ENCODE data around the gene PIGN.
"Not testable (repeated sequence)": the region's sequence is repeated elsewhere in the genome, so short reads cannot be mapped to it uniquely, and the experiment has no call there.

Gene PIGN

DNA sequence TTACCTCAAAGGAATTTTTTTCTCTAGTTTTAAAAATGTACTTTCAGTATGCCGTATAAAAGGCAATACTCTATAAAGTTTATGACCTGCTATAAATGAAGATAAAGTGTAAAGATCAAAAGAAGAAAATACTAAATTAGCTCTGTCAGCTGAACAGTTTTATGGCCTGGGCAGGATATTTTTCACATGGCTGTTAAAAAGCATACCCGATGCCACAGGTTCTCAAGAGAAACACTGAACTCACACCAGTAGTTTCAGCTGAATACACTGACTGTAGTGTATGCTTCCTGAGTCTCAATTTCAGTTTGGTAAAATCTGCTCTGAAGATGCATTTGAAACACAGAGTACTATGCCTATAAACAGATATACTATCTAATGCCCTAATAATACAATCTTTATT lies 126.0 kb downstream of the PIGN start:
- DNase-seq (ENCODE audit: insufficient read length, low spot score) (no peak), FAIRE-seq (no peak)
- TF ChIP-seq PAX5 (IDR thresholded peaks at IDR 0.05; ENCODE audit: insufficient read depth, low read length, severe bottlenecking), result no peak
- TF ChIP-seq POU2F2 (IDR thresholded peaks at IDR 0.05; ENCODE audit: low read depth, low read length), result no peak
- no peak for TF ChIP-seq POLR2AphosphoS5 (IDR thresholded peaks at IDR 0.05; ENCODE audit: low read depth, low read length)
- no peak for TF ChIP-seq TAF1 (IDR thresholded peaks at IDR 0.05; ENCODE audit: low read depth, low read length)
- no peak for TF ChIP-seq SPI1 (IDR thresholded peaks at IDR 0.05; ENCODE audit: low read depth, low read length)
- no peak for TF ChIP-seq POLR2A (IDR thresholded peaks at IDR 0.05; ENCODE audit: low read depth, low read length)

DNA sequence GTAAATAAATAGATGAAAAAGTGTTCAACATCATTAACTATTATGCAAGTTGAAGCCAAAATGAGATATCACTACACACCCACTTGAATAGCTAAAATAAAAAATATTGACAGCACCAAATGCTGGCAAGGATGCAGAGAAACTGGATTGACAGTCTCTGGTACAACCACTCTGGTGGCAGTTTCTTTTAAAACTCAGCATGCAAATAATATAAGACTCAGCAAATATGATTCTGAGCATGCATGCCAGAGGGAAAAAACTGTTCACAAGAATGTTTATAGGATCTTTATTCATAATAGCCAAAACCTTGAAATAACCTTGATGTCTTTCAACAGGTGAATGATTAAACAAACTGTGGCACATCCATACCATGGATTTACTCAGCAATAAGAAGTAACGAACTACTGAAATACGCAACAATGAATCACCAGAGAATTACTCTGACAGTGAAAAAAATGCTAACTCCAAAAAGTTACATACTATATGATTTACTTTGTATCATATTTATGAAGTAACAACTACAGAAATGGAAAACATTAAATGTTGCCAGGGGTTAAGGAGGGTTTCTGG lies 131.8 kb downstream of the PIGN start:
- TF ChIP-seq PAX5 (IDR thresholded peaks at IDR 0.05; ENCODE audit: insufficient read depth, low read length, severe bottlenecking) (no peak), POLR2AphosphoS5 (IDR thresholded peaks at IDR 0.05; ENCODE audit: low read depth, low read length) (no peak), POU2F2 (IDR thresholded peaks at IDR 0.05; ENCODE audit: low read depth, low read length) (no peak), POLR2A (IDR thresholded peaks at IDR 0.05; ENCODE audit: low read depth, low read length) (no peak), TAF1 (IDR thresholded peaks at IDR 0.05; ENCODE audit: low read depth, low read length) (no peak), SPI1 (IDR thresholded peaks at IDR 0.05; ENCODE audit: low read depth, low read length) (no peak)
- FAIRE-seq (no peak), DNase-seq (ENCODE audit: insufficient read length, low spot score) (no peak)

DNA sequence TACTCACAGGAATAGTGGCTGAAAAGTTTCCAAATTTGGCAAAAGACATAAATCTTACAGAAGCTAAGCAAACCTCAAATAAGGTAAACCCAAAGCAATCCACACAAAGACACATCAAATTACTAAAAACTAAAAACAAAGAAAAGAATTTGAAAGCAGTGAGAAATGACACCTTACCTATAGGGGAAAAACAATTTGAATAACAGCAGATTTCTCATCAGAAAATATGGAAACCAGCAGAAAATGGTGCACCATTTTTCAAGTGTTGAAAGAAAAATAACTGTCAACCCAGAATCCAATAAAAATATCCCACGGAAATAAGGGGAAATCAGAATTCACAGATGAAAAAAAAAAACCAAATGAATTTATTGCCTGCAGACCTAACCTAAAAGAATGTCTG lies 138.6 kb downstream of the PIGN start:
- DNase-seq (ENCODE audit: insufficient read length, low spot score), result no peak
- TF ChIP-seq SPI1 (IDR thresholded peaks at IDR 0.05; ENCODE audit: low read depth, low read length) (no peak), POU2F2 (IDR thresholded peaks at IDR 0.05; ENCODE audit: low read depth, low read length) (no peak), POLR2A (IDR thresholded peaks at IDR 0.05; ENCODE audit: low read depth, low read length) (no peak), TAF1 (IDR thresholded peaks at IDR 0.05; ENCODE audit: low read depth, low read length) (no peak)
- FAIRE-seq, result no peak

DNA sequence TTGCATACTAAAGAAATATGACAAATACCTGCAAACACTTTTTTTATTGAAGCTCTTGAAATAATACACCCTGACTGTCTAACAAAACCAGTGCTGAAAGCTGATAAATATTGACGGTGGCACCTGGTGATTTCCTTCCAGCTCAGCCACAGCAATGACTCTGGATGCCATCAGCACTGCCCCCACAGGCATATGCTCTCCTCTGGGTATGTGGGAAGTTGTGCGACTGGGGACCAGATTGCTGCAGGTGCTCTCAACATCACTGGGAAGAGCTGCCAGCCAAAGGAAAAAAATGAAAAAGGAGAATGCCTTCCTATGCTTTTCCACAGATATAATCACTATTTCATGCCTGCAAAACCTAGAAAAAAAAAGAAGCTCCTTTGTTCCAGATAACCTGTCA lies 141.5 kb downstream of the PIGN start:
- no peak for FAIRE-seq
- no peak for TF ChIP-seq POU2F2 (IDR thresholded peaks at IDR 0.05; ENCODE audit: low read depth, low read length)
- TF ChIP-seq TAF1 (IDR thresholded peaks at IDR 0.05; ENCODE audit: low read depth, low read length), result no peak
- TF ChIP-seq POLR2AphosphoS5 (IDR thresholded peaks at IDR 0.05; ENCODE audit: low read depth, low read length), result no peak
- DNase-seq (ENCODE audit: insufficient read length, low spot score), result no peak

DNA sequence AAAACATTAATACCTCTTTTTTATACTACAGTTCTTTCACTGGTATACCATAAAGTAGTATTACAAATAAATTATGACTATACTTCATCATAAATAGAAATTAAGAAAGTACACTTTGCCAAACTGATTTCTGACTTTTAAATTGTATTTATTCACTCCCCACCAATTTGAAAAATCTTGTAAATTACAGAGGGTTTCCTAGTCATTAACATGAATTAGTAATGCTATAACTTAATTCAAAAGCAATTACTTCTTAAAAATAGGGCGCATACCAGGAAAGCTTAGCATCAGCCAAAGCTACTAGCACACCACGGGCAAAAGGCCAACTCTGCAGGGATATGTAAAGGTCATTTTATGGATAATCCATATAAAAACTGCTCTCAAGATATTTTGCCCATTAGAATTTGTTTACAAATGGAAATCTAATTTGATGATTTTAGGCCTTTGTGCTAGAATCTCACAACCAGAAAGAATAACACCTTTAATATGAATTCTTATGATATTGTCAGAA lies 142.3 kb downstream of the PIGN start:
- no peak for TF ChIP-seq POU2F2 (IDR thresholded peaks at IDR 0.05; ENCODE audit: low read depth, low read length)
- no peak for TF ChIP-seq POLR2AphosphoS5 (IDR thresholded peaks at IDR 0.05; ENCODE audit: low read depth, low read length)
- no peak for TF ChIP-seq POLR2A (IDR thresholded peaks at IDR 0.05; ENCODE audit: low read depth, low read length)
- TF ChIP-seq SPI1 (IDR thresholded peaks at IDR 0.05; ENCODE audit: low read depth, low read length), result no peak
- no peak for TF ChIP-seq TAF1 (IDR thresholded peaks at IDR 0.05; ENCODE audit: low read depth, low read length)
- TF ChIP-seq PAX5 (IDR thresholded peaks at IDR 0.05; ENCODE audit: insufficient read depth, low read length, severe bottlenecking), result no peak
- no peak for FAIRE-seq
- no peak for DNase-seq (ENCODE audit: insufficient read length, low spot score)

DNA sequence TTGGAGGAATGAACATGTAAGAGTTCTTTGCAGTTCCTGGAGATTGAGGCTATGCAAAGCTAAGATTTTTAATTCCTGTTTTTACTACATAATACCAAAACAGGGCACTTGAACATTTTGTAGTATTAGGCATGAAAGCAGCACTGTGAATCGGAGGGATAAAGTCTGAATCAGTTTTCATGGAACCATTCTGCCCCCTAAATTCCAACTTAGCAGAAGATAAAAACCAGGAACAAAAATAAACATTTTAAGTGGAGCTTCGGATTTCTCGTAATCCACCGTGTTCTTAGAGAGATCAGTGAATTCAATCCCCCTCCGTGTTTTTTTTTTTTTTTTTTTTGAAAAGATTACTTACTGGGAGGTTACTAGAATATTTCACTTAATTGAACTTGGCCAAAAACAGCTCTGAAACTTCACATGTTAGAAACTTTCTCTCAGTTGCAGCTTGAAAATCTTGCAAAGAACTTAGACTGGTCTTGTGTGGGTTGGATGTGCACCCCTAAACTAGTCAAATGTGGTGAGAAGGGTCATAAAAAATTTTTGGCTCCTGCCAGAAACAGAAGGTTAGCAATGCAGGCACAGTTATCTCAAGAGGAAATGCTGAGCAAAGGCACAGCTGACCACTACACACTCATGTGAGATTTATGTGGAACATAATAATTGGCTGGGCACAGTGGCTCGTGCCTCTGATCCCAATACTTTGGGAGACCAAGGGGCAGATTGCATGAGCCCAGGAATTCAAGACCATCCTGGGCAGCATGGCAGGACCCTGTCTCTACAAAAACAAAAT lies 148.7 kb downstream of the PIGN start:
- FAIRE-seq, result no peak
- DNase-seq (ENCODE audit: insufficient read length, low spot score), result no peak
- TF ChIP-seq PAX5 (IDR thresholded peaks at IDR 0.05; ENCODE audit: insufficient read depth, low read length, severe bottlenecking) (no peak), TAF1 (IDR thresholded peaks at IDR 0.05; ENCODE audit: low read depth, low read length) (no peak), POU2F2 (IDR thresholded peaks at IDR 0.05; ENCODE audit: low read depth, low read length) (no peak), SPI1 (IDR thresholded peaks at IDR 0.05; ENCODE audit: low read depth, low read length) (no peak), POLR2A (IDR thresholded peaks at IDR 0.05; ENCODE audit: low read depth, low read length) (no peak), POLR2AphosphoS5 (IDR thresholded peaks at IDR 0.05; ENCODE audit: low read depth, low read length) (no peak)

DNA sequence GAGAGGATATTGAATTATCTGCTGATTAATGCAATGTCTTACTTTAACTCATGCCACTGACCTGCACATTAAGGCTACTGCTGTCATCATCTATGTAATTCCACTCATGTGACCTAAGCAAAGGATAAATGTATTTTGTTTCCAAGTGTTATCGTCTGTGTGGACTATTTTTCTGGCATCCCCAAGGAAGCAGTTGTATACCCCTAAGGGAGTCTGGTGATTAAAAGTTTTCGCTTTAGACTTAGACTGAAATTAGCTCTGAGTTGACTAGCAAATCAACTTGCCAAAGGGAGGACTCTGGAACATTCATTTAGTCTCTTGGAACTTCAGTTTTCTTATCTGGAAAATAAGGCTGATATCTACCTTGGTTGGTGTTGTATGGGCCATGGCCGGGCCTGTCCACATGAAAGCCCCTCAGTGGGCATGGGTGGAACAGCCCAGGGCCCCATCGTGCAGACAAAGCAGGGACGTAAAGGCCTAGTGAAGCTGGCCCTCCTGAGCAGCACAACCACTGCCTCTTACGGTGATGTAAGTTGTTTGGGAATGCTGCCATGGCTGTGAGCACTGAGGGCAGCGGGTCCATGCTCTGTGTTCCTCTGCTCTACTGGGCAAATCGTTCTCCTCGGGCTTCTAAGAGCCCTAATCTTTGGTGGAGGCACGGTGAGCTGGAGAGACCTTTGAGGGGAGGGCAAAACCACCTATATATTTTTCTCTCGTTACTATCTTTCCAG lies 149.7 kb downstream of the PIGN start:
- FAIRE-seq, result no peak
- TF ChIP-seq POLR2A (IDR thresholded peaks at IDR 0.05; ENCODE audit: low read depth, low read length) (no peak), POLR2AphosphoS5 (IDR thresholded peaks at IDR 0.05; ENCODE audit: low read depth, low read length) (no peak), SPI1 (IDR thresholded peaks at IDR 0.05; ENCODE audit: low read depth, low read length) (no peak)

DNA sequence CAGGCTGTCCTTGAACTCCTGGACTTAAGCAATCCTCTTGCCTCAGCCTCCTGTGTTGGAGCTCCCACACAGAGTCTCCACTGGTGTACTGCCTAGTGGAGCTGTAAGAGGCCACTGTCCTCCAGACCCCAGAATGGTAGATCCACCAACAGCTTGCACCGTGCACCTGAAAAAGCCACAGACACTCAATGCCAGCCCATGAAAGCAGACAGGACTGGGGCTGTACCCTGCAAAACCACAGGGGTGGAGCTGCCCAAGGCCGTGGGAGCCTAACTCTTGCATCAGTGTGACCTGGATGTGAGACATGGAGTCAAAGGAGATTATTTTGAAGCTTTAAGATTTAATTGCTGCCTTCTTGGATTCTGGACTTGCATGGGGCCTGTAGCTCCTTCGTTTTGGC lies 152.6 kb downstream of the PIGN start:
- not testable (repeated sequence) for FAIRE-seq; DNase-seq (ENCODE audit: insufficient read length, low spot score)

More for the DNA sequence above, 149.7 kb downstream of the PIGN start:
- no peak for DNase-seq (ENCODE audit: insufficient read length, low spot score)

DNA sequence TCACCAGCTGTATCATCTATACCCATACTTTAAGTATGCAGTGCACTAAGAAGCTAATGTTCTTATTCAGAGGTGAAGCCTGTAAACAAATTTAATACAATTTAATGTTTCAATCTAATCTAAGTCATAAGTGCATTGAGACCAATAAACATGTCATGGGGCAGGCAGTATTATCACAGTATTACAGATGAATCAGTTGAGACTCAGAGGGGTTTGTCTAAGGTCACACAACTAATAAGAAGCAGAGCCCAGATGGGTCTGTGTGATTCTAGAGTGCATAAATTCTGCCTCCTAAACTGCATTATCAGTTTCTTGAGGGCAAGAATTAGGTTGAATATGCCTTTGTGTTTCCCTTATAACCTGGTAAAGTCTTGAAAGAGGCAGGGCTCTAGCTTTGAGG lies 153.1 kb downstream of the PIGN start:
- DNase-seq (ENCODE audit: insufficient read length, low spot score) (no peak), FAIRE-seq (no peak)
- no peak for TF ChIP-seq POLR2A (IDR thresholded peaks at IDR 0.05; ENCODE audit: low read depth, low read length)
- TF ChIP-seq PAX5 (IDR thresholded peaks at IDR 0.05; ENCODE audit: insufficient read depth, low read length, severe bottlenecking), result no peak
- no peak for TF ChIP-seq POU2F2 (IDR thresholded peaks at IDR 0.05; ENCODE audit: low read depth, low read length)
- no peak for TF ChIP-seq SPI1 (IDR thresholded peaks at IDR 0.05; ENCODE audit: low read depth, low read length)
- no peak for TF ChIP-seq TAF1 (IDR thresholded peaks at IDR 0.05; ENCODE audit: low read depth, low read length)
- no peak for TF ChIP-seq POLR2AphosphoS5 (IDR thresholded peaks at IDR 0.05; ENCODE audit: low read depth, low read length)

DNA sequence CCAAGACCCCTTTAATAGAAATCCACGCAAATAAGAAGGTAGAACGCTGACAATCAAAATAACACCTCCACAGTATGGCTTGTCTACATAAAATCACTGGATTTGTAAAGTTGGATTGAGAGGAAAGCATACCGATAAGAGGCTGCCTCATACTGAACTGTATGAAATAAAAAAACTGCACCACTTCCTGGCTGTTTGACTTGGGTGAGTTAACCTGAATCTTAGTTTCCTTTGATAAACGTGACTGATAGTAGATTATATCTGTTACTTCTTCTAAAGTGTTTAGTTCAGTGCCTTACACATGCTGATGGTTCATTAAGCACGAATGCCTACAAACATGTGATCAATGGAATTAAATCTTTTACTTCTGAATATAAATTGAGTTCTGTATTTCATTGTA lies 153.6 kb downstream of the PIGN start:
- DNase-seq (ENCODE audit: insufficient read length, low spot score) (no peak), FAIRE-seq (no peak)
- TF ChIP-seq PAX5 (IDR thresholded peaks at IDR 0.05; ENCODE audit: insufficient read depth, low read length, severe bottlenecking) (no peak), POLR2A (IDR thresholded peaks at IDR 0.05; ENCODE audit: low read depth, low read length) (no peak)
